SK-N-SH (cell line): ENCODE results near the gene ELAC2. TPM values are rescaled to one million over a fixed set of nuclear protein-coding genes. Genes with fewer than 3 reads are reported as not detected.

Source experiments
- CTCF ChIA-PET: fragments of 300-600, 350-600 bp; formaldehyde crosslinking; extraction: SDS; loops from one replicate; lab custom pipeline; 2021; lab: Yijun Ruan, JAX
- POLR2A ChIA-PET: fragments of 350-600 bp; sonication (Branson Sonifier 250); formaldehyde crosslinking; extraction: SDS; loops from one replicate; lab custom pipeline; 2020; ENCODE audit warnings: antibody characterized with exemption, inconsistent platforms; lab: Yijun Ruan, JAX
- DNase-seq: peaks from one replicate; pipeline ENCODE4 v3.0.0; 2012
- H2AFZ ChIP-seq: fragments of 200-600 bp; sonication (generic); 2 replicates; pipeline ENCODE4 v1.8.1; 2016; ENCODE audit warnings: antibody characterized with exemption, mild to moderate bottlenecking, low read depth
- H3F3A ChIP-seq: fragments of 200-600 bp; sonication (generic); replicated peaks from 2 replicates; pipeline ENCODE3; 2016; ENCODE audit warnings: antibody characterized with exemption, mild to moderate bottlenecking; ENCODE audit not compliant: insufficient read depth
- H3K27ac ChIP-seq, 2 experiments: fragments of 200-500 bp in 1 of 2; fragments of 200-600 bp in 1 of 2; sonication (Bioruptor generic) in 1 of 2; sonication (generic), shearing (Covaris generic) in 1 of 2; 2 replicates each; pipeline versions ENCODE4 v1.5.1 to v1.6.1; 2014 to 2016; ENCODE audit warnings: low read depth in 2 of 2, inconsistent platforms in 1 of 2, low read length in 1 of 2, mild to moderate bottlenecking in 1 of 2, mixed read lengths in 1 of 2
- H3K27me3 ChIP-seq: fragments of 200-600 bp; sonication (generic), shearing (Covaris generic); 2 replicates; pipeline ENCODE4 v1.6.1; 2016; ENCODE audit warnings: mixed run types; ENCODE audit not compliant: insufficient read depth
- H3K36me3 ChIP-seq, 2 experiments: fragments of 200-500 bp in 1 of 2; fragments of 200-600 bp in 1 of 2; sonication (Bioruptor generic) in 1 of 2; sonication (generic) in 1 of 2; replicated peaks in 1 of 2; 2 replicates each; pipeline versions ENCODE3 to v1.5.1; 2014 to 2016; ENCODE audit warnings: low read length in 1 of 2, mild to moderate bottlenecking in 1 of 2; ENCODE audit not compliant: insufficient read depth in 2 of 2, control insufficient read depth in 1 of 2
- H3K4me1 ChIP-seq, 2 experiments: fragments of 200-500 bp in 1 of 2; fragments of 200-600 bp in 1 of 2; sonication (Bioruptor generic) in 1 of 2; sonication (generic), shearing (Covaris generic) in 1 of 2; 2 replicates each; pipeline versions ENCODE4 v1.5.1 to v1.6.1; 2014 to 2016; ENCODE audit warnings: low read depth in 1 of 2, low read length in 1 of 2, mixed run types in 1 of 2; ENCODE audit not compliant: insufficient read depth in 2 of 2, control insufficient read depth in 1 of 2
- H3K4me2 ChIP-seq: fragments of 200-600 bp; sonication (generic), shearing (Covaris generic); 2 replicates; pipeline ENCODE4 v1.6.1; 2017; ENCODE audit warnings: mixed run types
- H3K4me3 ChIP-seq, 2 experiments: fragments of 200-500 bp in 1 of 2; fragments of 200-600 bp in 1 of 2; sonication (Bioruptor generic) in 1 of 2; sonication (generic), shearing (Covaris generic) in 1 of 2; 2 replicates each; pipeline versions ENCODE4 v1.5.1 to v1.8.1; 2014 to 2016; ENCODE audit warnings: low read depth in 2 of 2, inconsistent platforms in 1 of 2, low read length in 1 of 2, mild to moderate bottlenecking in 1 of 2, mixed read lengths in 1 of 2, moderate library complexity in 1 of 2
- H3K79me2 ChIP-seq: fragments of 200-600 bp; sonication (generic); 2 replicates; pipeline ENCODE4 v1.8.1; 2017; ENCODE audit warnings: mild to moderate bottlenecking; ENCODE audit not compliant: insufficient read depth
- H3K9ac ChIP-seq: fragments of 200-600 bp; sonication (generic); 2 replicates; pipeline ENCODE4 v1.6.1; 2017; ENCODE audit warnings: mixed run types
- H3K9me2 ChIP-seq: fragments of 200-600 bp; sonication (generic); 2 replicates; pipeline ENCODE4 v1.6.1; 2017; ENCODE audit warnings: mixed run types
- H3K9me3 ChIP-seq: fragments of 200-600 bp; sonication (generic); 2 replicates; pipeline ENCODE4 v1.6.1; 2017; ENCODE audit warnings: mixed run types, mild to moderate bottlenecking, moderate library complexity
- H4K20me1 ChIP-seq: fragments of 200-600 bp; sonication (generic); 2 replicates; pipeline ENCODE4 v1.6.1; 2017; ENCODE audit warnings: mild to moderate bottlenecking, mixed run types; ENCODE audit not compliant: insufficient read depth
- CHD2 ChIP-seq: fragments of 150-350 bp; IDR thresholded peaks from 2 replicates; pipeline ENCODE4 v1.6.1; 2018; ENCODE audit warnings: low read length; ENCODE audit not compliant: partially characterized antibody
- EP300 ChIP-seq, 2 experiments: IDR thresholded peaks; 2 replicates each; pipeline versions ENCODE4 v1.4.0 to v1.6.1; 2012; ENCODE audit warnings: borderline replicate concordance in 1 of 2, low read depth in 1 of 2, low read length in 1 of 2
- FOXJ3 ChIP-seq: sonication (generic); formaldehyde crosslinking; IDR thresholded peaks from 2 replicates; pipeline ENCODE4 v1.5.1; 2020; ENCODE audit warnings: mild to moderate bottlenecking, missing genetic modification reagents
- JUND ChIP-seq: IDR thresholded peaks from 2 replicates; pipeline ENCODE4 v1.4.0; 2012
- MXI1 ChIP-seq: IDR thresholded peaks from 2 replicates; pipeline ENCODE4 v1.6.1; 2012; ENCODE audit warnings: mild to moderate bottlenecking, low read depth, low read length, improper control_type of control experiment
- RAD21 ChIP-seq: IDR thresholded peaks from 2 replicates; pipeline ENCODE4 v1.6.1; 2012; ENCODE audit warnings: mild to moderate bottlenecking, low read length
- RCOR1 ChIP-seq: fragments of 150-350 bp; IDR thresholded peaks from 2 replicates; pipeline ENCODE4 v1.6.1; 2017; ENCODE audit warnings: antibody characterized with exemption, low read length
- SMC3 ChIP-seq: IDR thresholded peaks from 2 replicates; pipeline ENCODE4 v1.6.1; 2012; ENCODE audit warnings: low read depth, low read length, improper control_type of control experiment
- TAF1 ChIP-seq: IDR thresholded peaks from 2 replicates; pipeline ENCODE4 v1.6.1; 2012; ENCODE audit warnings: low read depth, mild to moderate bottlenecking, low read length, moderate library complexity, borderline replicate concordance
- TEAD4 ChIP-seq: IDR thresholded peaks from 2 replicates; pipeline ENCODE4 v1.4.0; 2012; ENCODE audit warnings: mild to moderate bottlenecking, borderline replicate concordance; ENCODE audit not compliant: insufficient read depth
- YY1 ChIP-seq: IDR thresholded peaks from 2 replicates; pipeline ENCODE4 v1.4.0; 2012; ENCODE audit warnings: low read depth, mild to moderate bottlenecking
- WGBS: methylation state at CpG from one replicate; pipeline ENCODE4 v1.1.6; 2017; ENCODE audit warnings: low lambda C conversion rate; 5-methylcytosine and 5-hydroxymethylcytosine counted together
- polyA plus RNA-seq, 3 experiments: library from polyadenylated mRNA; depleted of rRNA; stranded (reverse); fragments of >200 nt; gene quantifications; 2 replicates each; pipeline ENCODE4 v1.2.3, GENCODE V29; 2012
- TF ChIP-seq, protein P1 (sequence below): fragments of 150-350 bp; IDR thresholded peaks from 2 replicates; pipeline ENCODE4 v1.6.1; 2017; ENCODE audit warnings: antibody characterized with exemption, low read length, low read depth, borderline replicate concordance
- TF ChIP-seq, protein P2 (sequence below): IDR thresholded peaks from 2 replicates; pipeline ENCODE4 v1.4.0; 2012; ENCODE audit warnings: low read depth
- TF ChIP-seq, protein P3 (sequence below): IDR thresholded peaks from 2 replicates; pipeline ENCODE4 v1.4.0; 2012; ENCODE audit warnings: low read depth, borderline replicate concordance
- TF ChIP-seq, protein P4 (sequence below): IDR thresholded peaks from 2 replicates; pipeline ENCODE4; 2012
- TF ChIP-seq, protein P5 (sequence below): fragments of 200-600 bp; sonication (generic); IDR thresholded peaks from 2 replicates; pipeline ENCODE4 v1.6.1; 2017; ENCODE audit warnings: antibody characterized with exemption, mild to moderate bottlenecking, moderate library complexity

ELAC2 gene
- polyA plus RNA-seq, 1 of the 3 experiments (the other 2 are of a cell fraction): 77.6 TPM

DNA sequence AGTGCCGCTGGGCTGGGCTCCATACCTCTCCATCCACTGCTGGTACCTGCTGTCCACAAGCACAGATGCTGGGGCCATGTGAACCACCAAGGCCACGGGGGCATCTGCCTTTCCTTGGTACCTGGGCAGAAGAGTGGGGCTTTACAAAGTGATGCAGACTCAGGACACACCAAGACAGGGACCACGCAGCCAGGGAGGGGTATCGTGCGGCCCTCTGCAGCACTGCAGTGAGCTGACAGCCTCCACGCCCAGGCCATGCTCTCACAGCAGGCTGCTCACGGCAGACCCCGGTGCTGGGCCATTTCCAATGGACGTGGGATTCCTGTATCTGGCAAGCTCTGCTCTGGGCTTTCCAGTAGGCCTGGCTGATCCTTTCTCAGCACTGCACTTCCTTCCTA lies 14.4 kb downstream of the ELAC2 start (continued):
- TF ChIP-seq, protein P1, sequence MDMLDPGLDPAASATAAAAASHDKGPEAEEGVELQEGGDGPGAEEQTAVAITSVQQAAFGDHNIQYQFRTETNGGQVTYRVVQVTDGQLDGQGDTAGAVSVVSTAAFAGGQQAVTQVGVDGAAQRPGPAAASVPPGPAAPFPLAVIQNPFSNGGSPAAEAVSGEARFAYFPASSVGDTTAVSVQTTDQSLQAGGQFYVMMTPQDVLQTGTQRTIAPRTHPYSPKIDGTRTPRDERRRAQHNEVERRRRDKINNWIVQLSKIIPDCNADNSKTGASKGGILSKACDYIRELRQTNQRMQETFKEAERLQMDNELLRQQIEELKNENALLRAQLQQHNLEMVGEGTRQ: no peak
- TF ChIP-seq YY1 (no peak), RCOR1 (no peak), JUND (no peak), TAF1 (no peak), FOXJ3 (CRISPR knock-in tag) (no peak), CHD2 (no peak), EP300 (IDR thresholded peaks at IDR 0.05; ENCODE audit: borderline replicate concordance in 1 of 2, low read depth in 1 of 2, low read length in 1 of 2) (no peak)
- TF ChIP-seq, protein P2, sequence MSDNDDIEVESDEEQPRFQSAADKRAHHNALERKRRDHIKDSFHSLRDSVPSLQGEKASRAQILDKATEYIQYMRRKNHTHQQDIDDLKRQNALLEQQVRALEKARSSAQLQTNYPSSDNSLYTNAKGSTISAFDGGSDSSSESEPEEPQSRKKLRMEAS: no peak

DNA sequence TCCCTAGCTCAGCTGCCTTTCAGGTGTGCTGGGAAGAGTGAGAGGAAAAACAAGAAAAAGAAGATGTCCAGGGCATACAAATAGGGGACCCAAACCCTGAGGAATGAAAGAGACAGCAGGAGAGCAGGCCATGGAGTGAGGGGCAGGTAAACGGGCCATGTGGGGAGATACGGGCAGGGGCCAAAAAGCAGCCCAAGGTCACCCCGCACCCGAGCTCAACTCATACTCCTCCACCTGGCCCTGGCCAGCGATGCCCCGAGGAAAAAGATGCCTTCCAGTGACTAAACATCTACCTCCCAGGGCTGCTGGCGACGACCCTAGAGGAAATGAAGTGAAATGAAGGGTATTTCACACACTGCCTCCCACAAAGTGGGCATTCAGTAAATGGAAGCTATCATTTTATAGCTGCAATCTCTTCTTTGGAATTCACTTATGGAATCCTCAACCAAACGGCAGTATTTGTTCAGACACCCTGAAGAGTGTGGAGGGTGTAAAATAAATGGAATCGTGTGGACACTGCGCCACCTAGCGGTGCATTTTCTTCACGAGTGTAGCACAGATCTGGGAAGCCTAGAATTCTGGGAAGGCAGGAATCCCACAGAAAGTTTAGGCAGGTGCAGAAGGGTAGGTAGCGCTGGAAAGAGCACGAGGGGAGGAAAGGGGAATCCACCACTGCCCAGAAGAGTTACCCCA lies 14.9 kb downstream of the ELAC2 start:
- Histone ChIP-seq H3K4me3 (no peak overlapping the region), H3K4me2 (no peak overlapping the region), H4K20me1 (no peaks in the 10 kb centered on the region; the same call in 1 of the 2 replicates), H3K9me2 (no peaks in the 10 kb centered on the region), H2AFZ (no peak overlapping the region), H3K9me3 (no peaks in the 10 kb centered on the region), H3K79me2 (no peaks in the 10 kb centered on the region), H3K9ac (no peak overlapping the region), H3F3A (no peaks in the 10 kb centered on the region), H3K4me1 (no peaks in the 10 kb centered on the region), H3K27ac (no peak overlapping the region), H3K36me3 (peaks cover 32 to 76% of the 10 kb centered on the region in 2 experiments), H3K27me3 (no peaks in the 10 kb centered on the region)
- ChIA-PET POLR2A (no interaction called here), CTCF (interaction anchor here (0.6 to 4.8 kb wide), 33 partner anchors 9 to 894 kb away, joined by 3 to 37 read pairs (median 3); partner anchors contain the start of gene ELAC2)
- DNase-seq: peak; percentile 78
- WGBS: 29% methylated on average over 12 of the region's 15 CpGs
- no peak for TF ChIP-seq MXI1
- no peak for TF ChIP-seq TEAD4
- peak; percentile 50 for TF ChIP-seq SMC3
- TF ChIP-seq, protein P3, sequence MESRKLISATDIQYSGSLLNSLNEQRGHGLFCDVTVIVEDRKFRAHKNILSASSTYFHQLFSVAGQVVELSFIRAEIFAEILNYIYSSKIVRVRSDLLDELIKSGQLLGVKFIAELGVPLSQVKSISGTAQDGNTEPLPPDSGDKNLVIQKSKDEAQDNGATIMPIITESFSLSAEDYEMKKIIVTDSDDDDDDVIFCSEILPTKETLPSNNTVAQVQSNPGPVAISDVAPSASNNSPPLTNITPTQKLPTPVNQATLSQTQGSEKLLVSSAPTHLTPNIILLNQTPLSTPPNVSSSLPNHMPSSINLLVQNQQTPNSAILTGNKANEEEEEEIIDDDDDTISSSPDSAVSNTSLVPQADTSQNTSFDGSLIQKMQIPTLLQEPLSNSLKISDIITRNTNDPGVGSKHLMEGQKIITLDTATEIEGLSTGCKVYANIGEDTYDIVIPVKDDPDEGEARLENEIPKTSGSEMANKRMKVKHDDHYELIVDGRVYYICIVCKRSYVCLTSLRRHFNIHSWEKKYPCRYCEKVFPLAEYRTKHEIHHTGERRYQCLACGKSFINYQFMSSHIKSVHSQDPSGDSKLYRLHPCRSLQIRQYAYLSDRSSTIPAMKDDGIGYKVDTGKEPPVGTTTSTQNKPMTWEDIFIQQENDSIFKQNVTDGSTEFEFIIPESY: no peak
- TF ChIP-seq, protein P4, sequence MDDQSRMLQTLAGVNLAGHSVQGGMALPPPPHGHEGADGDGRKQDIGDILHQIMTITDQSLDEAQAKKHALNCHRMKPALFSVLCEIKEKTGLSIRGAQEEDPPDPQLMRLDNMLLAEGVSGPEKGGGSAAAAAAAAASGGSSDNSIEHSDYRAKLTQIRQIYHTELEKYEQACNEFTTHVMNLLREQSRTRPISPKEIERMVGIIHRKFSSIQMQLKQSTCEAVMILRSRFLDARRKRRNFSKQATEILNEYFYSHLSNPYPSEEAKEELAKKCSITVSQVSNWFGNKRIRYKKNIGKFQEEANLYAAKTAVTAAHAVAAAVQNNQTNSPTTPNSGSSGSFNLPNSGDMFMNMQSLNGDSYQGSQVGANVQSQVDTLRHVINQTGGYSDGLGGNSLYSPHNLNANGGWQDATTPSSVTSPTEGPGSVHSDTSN: no peak
- TF ChIP-seq, protein P5, sequence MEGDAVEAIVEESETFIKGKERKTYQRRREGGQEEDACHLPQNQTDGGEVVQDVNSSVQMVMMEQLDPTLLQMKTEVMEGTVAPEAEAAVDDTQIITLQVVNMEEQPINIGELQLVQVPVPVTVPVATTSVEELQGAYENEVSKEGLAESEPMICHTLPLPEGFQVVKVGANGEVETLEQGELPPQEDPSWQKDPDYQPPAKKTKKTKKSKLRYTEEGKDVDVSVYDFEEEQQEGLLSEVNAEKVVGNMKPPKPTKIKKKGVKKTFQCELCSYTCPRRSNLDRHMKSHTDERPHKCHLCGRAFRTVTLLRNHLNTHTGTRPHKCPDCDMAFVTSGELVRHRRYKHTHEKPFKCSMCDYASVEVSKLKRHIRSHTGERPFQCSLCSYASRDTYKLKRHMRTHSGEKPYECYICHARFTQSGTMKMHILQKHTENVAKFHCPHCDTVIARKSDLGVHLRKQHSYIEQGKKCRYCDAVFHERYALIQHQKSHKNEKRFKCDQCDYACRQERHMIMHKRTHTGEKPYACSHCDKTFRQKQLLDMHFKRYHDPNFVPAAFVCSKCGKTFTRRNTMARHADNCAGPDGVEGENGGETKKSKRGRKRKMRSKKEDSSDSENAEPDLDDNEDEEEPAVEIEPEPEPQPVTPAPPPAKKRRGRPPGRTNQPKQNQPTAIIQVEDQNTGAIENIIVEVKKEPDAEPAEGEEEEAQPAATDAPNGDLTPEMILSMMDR: peak; percentile 92
- peak; percentile 78 for TF ChIP-seq RAD21
